Astrocyte of the hippocampus (primary cell): Measurements from ENCODE around the gene FBXO11.
A peak's percentile ranks its signal among the peaks of the same experiment; 100 is the strongest.

Experiments
- DNase-seq: peaks from one replicate; pipeline ENCODE4 v3.0.0; 2011; ENCODE audit warnings: low read depth, low spot score

The FBXO11 gene

DNA sequence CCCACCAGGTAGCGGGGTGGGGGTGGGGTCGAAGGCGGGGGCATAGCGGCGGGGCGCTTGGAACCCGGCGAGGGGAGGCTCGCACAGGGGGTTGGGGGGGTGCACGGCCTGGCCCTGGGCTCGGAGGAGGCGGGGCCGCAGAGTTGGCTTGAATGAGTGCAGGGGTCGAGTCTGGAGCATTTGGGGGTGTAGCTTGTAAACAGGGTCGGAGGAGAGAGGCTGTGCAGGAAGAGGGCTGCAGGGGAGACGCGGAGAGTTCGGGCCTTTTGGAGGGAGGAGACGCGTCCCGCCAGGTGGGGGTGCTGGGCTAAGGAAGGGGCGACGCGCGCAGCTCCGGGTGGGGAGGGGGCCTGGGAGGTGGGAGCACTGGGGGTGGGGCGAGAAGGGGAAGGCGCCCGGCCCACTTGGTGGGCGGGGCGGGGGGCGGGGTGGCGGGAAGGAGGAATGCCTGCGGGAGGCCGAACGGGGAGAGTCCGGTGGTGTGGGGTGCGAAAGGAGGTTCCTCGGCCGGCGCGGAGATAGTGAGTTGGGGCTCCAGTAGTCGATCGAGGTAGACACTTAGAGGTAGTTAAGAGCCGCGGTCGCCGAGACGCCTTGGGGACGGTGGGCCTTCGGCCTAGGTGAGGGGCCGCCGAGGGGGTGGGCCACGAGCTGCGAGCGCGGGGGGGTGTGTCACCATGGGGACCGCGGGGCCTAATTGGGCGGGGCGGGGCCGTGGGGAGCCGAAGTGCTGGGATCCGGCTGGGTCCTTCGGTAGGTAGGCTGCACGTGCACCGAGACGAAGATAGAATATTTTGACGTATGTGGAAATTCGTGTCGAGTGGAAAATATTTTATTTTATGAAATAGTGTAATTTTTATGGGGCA is 122.6 kb downstream of the FBXO11 start:
- DNase-seq = peak; percentile 79

DNA sequence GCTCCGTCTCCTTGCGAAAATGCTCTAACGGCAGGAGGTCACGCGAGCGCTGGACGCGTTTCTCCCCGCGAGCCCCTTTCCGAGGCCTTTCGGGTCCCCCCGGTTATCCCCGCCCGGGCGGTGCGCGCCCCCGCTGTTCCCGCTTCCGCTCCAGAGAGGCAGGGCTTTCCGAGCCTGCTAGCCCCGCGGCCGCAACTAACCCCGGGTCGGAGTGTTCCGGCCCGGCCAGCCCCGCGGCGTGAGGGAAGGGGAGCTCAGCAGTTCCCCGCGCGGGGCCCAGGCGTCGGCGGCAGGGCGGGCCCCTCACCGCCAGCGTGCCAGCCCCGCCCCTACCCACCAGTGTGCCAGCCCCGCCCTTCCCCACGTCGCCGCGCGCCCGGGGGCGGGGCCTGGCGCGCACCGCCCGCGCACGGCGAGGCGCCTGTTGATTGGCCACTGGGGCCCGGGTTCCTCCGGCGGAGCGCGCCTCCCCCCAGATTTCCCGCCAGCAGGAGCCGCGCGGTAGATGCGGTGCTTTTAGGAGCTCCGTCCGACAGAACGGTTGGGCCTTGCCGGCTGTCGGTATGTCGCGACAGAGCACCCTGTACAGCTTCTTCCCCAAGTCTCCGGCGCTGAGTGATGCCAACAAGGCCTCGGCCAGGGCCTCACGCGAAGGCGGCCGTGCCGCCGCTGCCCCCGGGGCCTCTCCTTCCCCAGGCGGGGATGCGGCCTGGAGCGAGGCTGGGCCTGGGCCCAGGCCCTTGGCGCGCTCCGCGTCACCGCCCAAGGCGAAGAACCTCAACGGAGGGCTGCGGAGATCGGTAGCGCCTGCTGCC is 123.4 kb downstream of the FBXO11 start, which contains the start of gene MSH6:
MSH6 (plus strand) TSS at position 475 of the 815 bp plus-strand sequence; CDS start at position 564, 89 bp downstream.
- DNase-seq = peak; percentile 98

DNA sequence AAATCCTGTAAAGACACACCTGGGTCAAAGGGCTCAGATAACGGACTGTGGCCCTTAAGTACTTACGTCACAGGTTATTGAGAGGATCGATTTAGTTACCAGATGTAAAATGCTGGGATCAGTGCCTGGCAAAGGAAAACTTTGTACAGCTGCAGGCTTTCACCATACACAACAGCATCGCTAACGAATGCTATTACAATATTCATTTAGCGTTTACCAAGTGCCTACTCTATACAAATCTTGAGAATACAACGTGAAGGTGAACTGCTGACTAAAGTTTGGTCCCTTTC is 124.0 kb downstream of the FBXO11 start:
- DNase-seq = no peak

DNA sequence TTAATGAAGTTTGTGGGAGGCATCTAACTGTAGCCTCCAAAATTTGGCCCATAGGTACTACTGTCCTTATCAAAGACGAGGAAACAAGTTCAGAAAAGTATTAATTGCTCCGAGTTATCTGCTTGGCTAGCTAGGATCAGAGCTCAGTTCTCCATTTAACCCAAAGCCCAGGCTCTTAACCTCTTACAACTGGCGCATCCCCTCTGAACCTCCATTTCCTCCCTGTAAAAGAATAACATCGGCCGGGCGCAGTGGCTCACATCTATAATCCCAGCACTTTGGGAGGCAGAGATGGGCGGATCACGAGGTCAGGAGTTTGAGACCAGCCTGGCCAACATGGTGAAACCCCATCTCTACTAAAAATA is 126.9 kb downstream of the FBXO11 start:
- no peak for DNase-seq

DNA sequence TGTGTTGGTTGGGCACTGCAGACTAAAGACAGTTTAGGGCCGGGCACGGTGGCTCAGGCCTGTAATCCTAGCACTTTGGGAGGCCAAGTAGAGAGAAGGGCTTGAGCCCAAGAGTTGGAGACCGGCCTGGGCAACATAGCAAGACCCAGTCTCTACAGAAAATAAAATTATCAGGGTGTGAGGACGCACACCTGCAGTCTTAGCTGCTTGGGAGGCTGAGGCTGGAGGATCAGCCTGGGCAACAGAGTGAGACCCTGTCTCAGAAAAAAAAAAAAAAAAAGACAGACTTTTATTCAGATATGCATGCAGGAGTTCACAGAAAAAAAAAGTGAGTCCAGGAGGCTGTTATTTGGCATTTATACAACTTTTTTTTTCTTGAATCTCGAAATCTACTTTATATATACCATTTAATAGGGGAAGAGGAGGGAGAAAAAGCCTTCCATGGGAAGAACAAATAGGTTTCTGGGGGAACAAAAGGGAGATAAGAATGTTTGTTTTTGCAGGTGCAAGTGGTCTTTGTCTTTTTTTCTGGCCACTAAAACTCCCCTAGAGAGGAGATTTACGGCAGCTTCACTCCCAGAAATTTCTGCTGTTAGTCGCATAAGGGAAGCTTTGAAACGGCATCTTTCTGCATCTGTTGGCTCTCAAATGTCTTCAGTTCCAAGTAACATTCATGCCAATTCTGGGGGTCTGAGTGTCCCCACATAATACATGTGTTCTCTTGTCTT is 127.4 kb downstream of the FBXO11 start:
- DNase-seq = no peak

DNA sequence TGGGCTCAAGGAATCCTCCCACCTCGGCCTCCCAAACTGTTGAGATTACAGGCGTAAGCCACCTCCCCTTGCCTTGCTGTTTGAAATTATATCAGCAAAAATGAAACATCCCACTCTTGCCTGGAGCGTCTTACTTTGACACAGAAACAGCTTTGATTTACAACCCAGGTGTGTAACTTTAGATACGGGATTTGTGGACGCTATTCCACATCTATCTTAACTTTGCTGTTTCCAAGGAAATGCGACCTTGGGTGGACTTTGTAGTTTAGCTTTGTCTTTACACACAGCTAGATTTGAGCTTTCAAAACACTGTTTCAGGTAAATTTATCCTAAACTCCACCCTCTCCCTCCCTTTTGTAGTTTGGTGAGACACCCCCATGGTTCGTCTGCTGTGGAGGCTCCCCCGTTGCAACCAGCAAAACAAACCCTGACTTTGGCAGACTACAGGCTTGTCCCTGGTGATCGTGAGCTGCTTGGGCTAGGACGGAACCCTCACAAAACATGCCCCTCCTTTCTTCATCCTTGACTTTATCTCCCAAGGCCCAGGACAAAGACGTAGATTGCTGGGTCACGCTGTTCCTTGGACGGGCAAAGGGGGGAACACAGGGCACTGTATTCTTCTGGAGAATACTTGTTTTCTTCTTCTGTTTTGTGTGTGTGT is 128.9 kb downstream of the FBXO11 start:
- no peak for DNase-seq

DNA sequence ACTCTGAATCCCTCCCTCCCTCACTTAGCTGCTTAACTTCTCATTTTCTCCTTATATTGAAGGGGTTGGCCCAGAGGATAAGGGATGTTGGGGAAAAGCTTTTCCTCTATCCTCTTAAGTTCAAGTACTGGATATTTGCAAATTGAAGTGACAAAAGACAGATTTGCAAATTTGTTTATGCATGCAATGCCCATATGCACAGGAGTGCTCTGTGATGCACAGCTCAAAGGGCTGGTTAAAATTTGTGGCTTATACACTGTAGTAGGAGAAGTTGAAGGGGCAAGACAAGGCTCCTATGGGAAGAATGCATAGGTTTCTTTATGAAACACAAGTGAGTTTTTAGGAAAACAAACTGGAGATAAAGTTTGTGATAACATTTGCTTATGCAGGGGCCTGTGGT is 131.7 kb downstream of the FBXO11 start:
- DNase-seq = no peak

DNA sequence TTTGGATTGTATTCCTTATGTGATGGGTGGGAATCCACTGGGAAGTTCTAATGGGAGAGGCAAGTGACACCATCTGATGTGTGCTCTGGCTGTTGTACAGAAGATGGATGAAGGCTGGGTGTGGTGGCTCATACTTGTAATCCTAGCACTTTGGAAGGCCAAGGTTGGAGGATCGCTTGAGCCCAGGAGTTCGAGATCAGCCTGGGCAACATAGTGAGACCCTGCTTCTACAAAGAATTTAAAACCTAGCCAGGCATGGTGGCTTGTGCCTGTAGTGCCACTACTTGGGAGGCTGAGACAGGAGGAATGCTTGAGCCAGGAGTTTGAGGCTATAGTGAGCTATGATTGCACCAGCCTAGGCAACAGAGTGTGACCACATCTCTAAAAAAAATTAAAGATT is 134.0 kb downstream of the FBXO11 start:
- no peak for DNase-seq

DNA sequence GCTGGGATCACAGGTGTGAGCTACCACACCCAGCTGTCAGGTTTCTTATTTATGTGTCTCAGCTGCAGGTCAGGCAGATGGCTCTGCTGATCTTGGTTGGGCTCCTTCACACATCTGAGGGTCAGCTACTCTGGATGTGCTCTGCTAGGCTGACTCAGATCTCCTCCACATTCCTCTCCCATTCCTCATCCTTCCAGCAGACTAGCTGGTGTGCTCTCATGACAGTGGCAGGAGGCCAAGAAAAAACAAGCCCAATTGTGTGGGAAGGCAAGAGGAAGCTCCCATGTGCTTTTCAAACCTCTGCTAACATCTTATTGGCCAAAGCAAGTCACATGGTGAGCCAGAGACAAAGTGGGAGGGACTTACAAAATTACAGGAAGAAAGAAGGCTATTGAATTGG is 135.1 kb downstream of the FBXO11 start:
- peak; percentile 96 for DNase-seq

DNA sequence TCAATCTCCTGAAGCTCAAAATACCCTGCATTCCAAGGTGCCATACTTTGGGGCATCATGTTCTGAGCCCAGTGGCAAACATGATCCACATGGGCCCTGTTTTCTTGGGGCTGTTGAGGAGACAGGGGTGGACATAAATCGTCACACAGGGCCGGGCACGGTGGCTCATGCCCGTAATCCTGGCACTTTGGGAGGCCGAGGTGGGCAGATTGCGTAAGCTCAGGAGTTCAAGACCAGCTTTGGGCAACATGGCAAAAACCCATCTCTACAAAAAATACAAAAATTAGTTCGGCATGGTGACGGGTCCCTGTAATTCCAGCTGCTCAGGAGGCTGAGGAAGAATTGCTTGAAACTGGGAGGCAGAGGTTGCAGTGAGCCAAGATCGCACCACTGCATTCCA is 137.0 kb downstream of the FBXO11 start:
- DNase-seq = no peak

DNA sequence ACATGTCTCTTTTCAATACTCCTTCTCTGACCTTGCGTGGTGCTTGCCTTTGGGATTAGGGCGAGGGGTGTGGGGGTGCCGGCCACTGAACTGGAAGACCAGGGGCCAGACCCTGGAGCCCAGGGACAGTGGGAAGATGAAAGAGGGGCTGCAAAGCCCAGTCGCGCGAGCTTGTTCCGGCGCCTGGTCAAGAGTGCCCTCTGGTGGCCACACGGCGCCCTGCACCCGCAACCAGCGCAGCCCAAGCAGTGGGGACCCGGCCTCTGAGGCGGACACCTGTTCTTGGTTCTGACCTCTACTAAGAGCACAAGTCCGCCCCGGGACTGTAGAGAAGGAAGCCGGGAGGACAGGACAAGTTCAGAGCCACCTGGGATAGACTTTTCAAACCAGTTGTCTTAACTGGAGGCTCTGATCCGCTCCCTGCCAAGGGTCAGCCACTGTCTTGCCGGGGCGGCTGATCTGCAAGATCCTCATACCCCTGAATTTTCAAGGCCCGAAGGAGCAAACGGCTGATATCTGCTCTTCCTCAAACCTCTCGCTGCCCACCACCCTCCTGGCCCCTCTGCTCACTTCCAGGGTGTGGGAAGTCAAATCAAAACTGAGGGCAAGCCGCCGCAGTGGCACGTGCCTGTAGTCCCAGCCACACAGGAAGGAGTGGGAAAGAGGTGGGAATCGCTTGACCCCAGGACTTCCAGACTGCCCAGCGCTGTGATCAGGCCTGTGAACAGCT is 138.3 kb downstream of the FBXO11 start:
- peak; percentile 77 for DNase-seq

DNA sequence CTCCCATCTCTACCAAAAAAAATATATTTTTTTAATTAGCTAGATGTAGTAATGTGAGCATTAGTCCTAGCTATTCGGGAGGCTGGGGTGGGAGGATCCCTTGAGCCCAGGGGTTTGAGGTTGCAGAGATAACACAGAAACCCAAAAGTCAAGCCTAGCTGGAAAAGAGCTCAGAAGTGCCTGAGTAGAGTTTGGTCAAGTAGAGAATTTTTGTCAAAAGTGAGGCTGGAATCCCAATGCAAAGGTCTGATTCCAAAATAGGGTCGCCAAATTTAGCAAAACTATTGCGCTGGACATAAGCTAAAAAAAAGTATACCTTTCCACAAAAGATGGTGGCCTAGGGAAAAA is 138.8 kb downstream of the FBXO11 start:
- no peak for DNase-seq

DNA sequence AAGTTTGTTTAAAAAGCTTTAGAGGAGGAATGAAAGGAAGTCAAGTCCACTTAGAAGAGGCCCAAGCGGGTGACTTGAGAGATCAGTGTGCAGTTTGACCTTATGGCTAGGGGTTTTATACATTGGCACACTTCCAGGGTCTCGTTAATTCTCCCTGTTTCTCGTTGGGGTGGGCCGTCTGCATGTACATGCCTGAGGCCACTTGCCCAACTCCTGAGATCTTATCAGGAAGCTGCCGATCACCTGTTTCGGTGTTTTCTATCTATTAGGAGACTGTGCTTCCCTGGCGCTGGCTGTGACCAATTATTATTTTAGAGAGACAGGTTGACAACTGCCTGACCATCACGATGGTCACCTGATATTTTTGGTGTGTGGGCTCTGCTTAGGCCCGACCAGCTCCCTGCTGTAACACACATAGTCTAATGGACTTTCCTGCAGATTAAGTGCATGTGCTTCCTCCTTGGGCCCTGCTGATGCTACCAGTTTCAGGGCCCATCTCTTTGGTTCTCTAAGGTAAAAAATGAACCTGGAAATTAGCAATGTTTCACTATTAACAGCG is 154.4 kb downstream of the FBXO11 start:
- DNase-seq = peak; percentile 5

DNA sequence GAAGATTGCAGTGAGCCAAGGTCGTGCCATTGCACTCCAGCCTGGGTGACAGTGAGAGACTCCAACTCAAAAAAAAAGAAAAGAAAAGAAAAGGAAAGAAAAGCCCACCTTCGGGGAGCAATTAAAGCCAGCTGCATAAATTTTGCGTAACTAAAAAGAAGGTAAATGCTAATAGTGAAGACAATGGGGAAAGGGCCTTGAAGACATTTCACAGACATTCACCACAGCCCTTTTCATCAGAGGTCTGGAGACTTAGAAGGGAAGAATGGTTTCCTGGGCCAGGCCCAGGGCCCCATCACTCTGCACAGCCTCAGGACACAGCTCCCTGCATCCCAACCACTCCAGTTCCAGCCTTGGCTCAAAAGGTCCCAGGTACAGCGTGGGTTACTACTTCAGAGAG is 158.4 kb downstream of the FBXO11 start:
- no peak for DNase-seq

DNA sequence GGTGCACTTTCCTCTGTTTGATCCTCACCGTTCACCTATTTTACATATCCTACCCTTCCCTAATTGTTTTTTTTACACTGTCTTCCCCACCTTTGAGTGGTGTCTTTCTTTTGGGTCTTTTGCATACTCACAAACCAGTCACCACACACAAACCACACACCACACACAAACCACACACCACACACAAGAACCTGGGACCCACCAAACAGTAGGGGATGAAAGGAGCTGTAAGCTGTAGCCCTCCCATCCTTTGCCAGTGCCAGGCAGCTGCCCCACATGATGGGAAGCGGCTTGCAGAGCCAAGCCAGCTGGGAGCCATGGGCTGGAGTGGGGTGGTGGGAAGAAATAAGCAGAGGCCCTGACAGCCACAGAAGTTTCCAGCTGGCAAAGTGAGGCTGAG is 162.2 kb downstream of the FBXO11 start:
- no peak for DNase-seq

DNA sequence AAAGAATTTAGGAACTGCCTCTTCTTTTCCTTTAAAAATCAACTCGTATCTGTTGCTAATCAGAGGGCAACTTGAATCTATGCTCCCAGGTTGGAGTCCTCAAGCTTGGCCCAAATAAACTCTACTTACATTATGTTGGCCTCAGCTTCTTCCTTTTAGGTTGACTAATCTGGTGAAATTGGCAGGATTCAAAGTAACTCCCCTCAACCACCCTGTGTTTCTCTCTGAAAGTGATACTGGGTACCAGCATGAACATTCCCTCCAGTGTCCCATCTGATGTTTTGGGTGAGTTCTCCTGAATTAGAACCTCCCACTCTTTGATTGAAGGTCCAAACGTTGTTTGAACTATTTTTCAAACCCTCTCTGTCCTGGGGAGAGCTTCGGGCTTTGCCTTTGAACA is 164.7 kb downstream of the FBXO11 start:
- DNase-seq = no peak

DNA sequence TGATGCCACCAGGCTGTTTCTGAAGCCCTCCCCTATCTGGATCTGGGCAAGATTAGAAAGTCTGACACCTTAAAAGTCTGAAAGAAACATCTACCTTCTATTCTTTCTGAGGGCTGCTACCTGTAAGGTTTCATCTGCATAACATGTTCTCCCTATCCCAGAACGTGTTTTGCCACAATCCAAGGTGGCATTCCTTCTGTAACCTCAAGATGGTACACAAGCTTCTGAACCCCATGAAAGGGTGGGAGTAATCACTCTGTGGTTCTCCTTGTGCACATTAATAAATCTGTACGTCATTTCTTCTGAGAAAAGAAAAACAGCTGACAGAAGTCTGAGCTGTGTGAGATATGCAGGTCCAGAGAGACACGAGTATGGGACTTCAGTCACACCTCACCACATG is 165.2 kb downstream of the FBXO11 start:
- DNase-seq = no peak
